Caki2 (cell line): ENCODE results near the gene MBD3. TPM values are rescaled to one million over a fixed set of nuclear protein-coding genes. Genes with fewer than 3 reads are reported as not detected.

ENCODE experiments used
- DNase-seq: peaks from one replicate; pipeline ENCODE4 v3.0.0-alpha.2; 2015; ENCODE audit warnings: low read depth
- in situ Hi-C: cut with HindIII; loops from 2 replicates; pipeline ENCODE4 v1.10.0; 2016; ENCODE audit warnings: low sequenced_read_pairs, low pct_unique_long_range_greater_than_20kb, mixed read lengths
- total RNA-seq: library from RNA; depleted of rRNA; stranded (reverse); fragments of >200 nt; shearing (Covaris generic); gene quantifications from 2 replicates; pipeline ENCODE4 v1.2.3, GENCODE V29; 2014; ENCODE audit warnings: low replicate concordance; rRNA removed

The MBD3 gene
- total RNA-seq, 1 experiment from 2014 or later, result 100 TPM

DNA sequence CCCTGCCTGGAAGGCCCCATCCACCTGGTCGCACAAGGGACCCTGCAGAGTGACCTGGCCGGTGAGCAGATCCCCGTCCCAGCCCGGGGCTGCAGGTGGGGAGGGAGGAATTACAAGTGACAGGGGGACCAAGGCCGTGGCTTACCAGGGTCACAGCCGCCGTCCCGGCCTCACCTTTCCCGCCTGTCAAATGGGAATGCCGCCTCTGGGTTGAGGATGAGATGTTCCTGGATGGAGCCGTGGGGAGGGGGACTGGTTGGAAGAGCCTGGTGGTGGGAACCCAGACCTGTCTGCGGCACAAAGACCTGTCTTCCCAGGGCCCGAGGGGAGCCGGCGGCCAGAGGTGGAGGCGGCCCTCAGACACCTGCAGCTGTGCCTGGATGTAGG, 63.2 kb downstream of the MBD3 start:
- in situ Hi-C loops, result no loop called here
- no peak for DNase-seq

DNA sequence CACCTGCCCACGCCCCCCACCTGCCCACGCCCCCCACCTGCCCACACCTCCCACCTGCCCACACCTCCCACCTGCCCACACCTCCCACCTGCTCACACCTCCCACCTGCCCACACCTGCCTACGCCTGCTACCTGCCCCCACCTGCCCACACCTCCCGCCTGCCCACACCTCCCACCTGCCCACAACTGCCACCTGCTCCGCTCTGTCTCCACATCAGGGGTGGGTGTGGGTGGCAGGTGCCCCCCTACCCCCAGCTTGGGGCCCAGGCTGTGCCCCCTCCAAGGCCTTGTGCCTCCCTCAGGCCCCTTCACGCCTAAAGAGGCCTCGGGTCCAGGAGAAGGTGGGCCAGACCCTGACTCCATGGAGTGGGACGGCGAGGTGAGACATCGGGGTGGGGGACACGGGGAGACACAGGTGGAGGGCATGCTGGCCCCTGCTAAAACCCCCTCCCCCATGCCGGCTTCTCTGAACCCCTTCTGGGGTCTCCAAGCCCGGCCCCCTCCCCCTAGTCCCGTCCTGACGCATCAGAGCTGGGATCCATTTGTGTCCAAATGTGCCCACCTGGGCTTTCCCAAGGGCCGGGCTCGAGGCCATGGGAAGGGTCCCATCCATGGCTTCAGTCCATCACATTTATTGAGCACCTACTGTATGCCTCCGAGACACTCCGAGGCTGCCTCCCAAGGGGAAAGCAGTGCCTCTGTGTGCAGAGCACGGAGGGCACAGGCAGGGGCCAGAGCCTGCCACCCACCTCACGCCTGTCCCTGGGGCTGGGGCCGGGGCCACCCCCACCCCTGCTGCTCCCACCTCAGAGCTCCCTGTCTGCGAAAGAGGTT, 63.9 kb downstream of the MBD3 start:
- DNase-seq, result no peak
- in situ Hi-C loops, result no loop called here

DNA sequence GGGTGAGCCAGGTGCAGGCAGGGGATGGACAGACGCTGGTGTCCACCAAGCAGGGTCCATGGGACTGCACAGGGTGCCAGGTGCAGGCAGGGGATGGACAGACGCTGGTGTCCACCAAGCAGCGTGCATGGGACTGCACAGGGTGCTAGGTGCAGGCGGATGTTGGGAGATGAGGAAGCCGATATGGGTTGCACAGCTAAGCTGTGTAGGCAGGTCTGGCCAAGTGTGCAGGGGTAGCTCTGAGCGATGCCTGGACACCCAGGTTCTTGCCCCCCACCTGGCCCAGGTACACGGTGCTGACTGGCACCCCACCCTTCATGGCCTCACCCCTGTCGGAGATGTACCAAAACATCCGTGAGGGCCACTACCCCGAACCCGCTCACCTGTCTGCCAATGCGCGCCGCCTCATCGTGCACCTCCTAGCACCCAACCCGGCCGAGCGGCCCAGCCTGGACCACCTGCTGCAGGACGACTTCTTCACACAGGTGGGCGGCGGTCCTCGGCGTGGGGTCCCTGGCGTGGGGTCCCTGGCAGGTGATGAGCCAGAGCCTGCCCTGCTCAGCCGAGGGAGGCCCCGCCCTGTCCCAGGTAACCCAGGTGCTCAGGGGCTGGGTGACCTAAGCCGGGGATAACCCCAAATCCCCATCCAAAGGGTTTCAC, 64.9 kb downstream of the MBD3 start:
- in situ Hi-C loops, result no loop called here

DNA sequence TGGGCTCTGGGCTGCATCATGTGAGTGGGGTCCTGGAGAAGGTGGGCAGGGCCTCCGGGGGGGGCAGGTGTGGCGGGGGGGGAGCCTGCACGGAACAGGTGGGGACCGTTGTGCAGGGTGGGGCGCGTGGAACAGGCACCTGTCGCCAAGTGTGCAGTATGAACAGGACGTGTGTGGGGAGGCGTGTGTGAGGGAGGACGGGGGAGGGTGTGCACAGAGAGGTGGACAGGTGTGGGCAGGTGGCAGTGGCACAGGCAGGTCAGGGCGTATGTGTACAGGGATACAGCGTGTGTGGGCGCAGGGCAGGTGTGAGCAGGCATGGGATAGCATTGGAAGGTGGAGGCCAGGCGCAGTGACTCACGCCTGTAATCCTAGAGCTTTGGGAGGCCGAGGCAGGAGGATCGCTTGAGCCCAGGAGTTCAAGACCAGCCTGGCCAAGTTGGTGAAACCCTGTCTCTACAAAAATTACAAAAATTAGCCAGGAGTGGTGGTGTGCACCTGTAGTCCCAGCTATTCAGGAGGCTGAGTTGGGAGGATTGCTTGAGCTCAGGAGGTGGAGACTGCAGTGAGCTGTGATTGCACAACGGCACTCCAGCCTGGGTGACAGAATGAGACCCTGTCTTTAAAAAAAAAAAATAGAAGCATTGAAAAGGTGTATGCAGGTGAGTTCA, 65.6 kb downstream of the MBD3 start:
- in situ Hi-C loops, result no loop called here
- no peak for DNase-seq

More for the DNA sequence above, 64.9 kb downstream of the MBD3 start:
- no peak for DNase-seq

DNA sequence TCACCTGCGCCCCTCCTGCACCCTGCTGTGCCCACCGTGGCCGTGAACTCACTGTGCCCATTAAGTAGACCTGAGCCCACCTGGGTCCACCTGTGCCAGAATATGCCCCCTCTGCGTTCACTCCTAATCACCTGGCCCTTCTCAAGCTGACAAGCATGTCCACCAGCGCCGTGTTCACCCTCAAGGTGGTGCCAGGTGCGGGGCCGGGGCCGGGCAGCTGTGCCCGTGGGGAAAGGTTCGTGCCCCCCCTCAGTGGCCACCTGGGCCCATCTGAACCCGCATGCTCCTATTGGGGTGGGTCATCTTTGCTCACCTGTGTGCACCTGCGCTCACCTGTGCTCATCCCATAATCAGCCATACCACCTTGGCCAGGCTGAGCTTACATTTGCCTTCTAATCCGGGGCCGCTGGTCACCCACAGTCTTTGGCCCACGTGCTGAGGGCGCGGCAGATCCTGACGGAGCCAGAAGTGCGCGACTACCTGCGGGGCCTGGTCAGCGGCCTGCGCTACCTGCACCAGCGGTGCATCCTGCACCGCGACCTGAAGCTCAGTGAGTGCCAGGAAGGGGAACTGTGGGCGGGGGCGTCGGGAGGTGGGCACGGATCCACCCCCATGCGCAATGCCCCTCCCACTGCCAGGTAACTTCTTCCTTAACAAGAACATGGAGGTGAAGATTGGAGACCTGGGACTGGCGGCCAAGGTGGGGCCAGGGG, 66.4 kb downstream of the MBD3 start:
- no peak for DNase-seq
- in situ Hi-C loops, result no loop called here

DNA sequence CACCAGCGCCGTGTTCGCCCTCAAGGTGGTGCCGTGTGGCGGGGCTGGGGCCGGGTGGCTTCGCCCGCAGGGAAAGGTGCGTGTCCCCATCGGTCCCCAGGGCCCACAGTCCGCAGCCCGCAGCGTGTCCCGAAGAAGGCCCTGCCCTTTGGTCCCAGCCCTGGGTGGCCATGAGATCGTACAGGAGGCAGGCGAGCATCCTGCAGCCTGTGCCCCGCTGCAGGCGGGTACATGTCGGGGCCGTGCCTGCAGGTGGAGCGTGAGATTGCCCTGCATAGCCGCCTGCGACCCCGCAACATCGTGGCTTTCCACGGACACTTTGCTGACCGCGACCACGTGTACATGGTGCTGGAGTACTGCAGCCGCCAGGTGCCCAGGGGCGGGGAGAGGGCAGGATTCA, 67.3 kb downstream of the MBD3 start:
- no peak for DNase-seq
- in situ Hi-C loops, result no loop called here

DNA sequence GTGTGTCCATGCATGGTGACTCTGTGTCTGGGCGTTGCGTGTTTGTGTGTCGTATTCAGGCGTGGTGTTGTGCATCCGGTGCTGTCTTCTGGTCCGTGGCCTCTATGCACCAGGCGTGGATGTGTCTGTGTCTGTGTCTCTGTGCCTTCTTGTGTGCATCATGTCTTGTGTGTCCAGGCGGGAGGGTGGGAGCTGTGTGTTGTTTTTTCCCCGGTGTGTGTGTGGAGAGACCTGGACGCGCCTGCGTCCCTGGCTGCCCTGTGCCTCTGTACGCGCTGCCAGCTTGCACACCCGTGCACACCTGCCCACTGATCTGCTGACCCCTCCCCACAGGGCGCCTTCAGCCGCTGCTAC, 67.7 kb downstream of the MBD3 start:
- no peak for DNase-seq
- in situ Hi-C loops, result no loop called here

DNA sequence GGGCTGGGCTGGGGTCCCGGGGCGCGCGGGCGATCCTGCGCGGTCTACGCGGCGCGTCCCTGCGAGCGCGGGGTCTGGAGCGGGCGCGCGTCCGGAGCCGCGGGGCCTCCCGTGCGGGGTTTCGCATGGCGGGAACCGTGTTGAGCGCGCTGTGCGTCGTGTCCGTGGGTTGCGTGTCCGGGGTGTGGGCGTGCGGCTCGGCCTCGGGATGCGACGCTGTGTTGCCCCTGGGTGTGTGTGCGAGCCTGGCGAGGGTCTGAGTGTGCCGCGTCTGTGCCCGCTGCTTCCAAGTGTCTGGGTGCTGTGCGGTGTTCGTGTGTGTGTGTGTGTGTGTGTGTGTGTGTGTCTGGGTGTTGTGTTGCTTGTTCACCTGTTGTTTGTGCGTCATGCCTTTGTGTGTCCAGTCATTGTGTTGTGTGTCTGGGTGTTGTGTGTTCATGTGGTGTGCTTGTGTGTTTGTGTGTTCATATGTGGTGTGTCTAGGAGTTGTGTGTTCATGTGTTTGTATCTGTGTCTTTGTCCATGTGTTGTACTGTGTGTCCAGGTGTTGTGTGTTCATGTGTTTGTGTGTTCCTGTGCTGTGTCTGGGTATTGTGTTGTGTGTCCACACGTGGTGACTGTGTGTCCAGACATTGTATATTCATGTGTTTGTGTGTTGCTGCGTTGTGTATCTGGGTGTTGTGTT, 68.2 kb downstream of the MBD3 start:
- in situ Hi-C loops, result no loop called here

More for the DNA sequence above, 68.2 kb downstream of the MBD3 start:
- DNase-seq, result no peak

Other genes with a start within 250 kb of the MBD3 start
- gene NDUFS7, start 209.0 kb downstream of the MBD3 start, total RNA-seq, result 43.2 and 58.6 TPM in 2 replicates
- gene GAMT, start 191.3 kb downstream of the MBD3 start, total RNA-seq, result 25.5 and 68.1 TPM in 2 replicates
- 80.1 and 97.4 TPM in 2 replicates for gene DAZAP1, start 185.3 kb downstream of the MBD3 start, total RNA-seq
- 347 and 450 TPM in 2 replicates for gene RPS15, start 154.5 kb downstream of the MBD3 start, total RNA-seq
- gene APC2, start 142.7 kb downstream of the MBD3 start, total RNA-seq, result not detected in 2 replicates
- gene C19orf25, start 113.7 kb downstream of the MBD3 start, total RNA-seq, result 28.0 and 29.1 TPM in 2 replicates
- 2.1 and 3.0 TPM in 2 replicates for gene PCSK4, start 102.5 kb downstream of the MBD3 start, total RNA-seq
- gene REEP6, start 101.7 kb downstream of the MBD3 start, total RNA-seq, result 4.1 and 7.4 TPM in 2 replicates
- gene ADAMTSL5, start 79.8 kb downstream of the MBD3 start, total RNA-seq, result not detected in 2 replicates
- gene PLK5, start 68.8 kb downstream of the MBD3 start, total RNA-seq, result not detected in 2 replicates
- gene MEX3D, start 24.5 kb downstream of the MBD3 start, total RNA-seq, result 60.3 and 67.4 TPM in 2 replicates
- 97.2 and 105 TPM in 2 replicates for gene UQCR11, start 12.6 kb upstream of the MBD3 start, total RNA-seq
- 40.2 and 65.0 TPM in 2 replicates for gene TCF3, start 59.8 kb upstream of the MBD3 start, total RNA-seq
- gene ONECUT3, start 160.6 kb upstream of the MBD3 start, total RNA-seq, result not detected in 2 replicates
- gene ATP8B3, start 219.4 kb upstream of the MBD3 start, total RNA-seq, result 5.3 and 11.9 TPM in 2 replicates